Esophagus squamous epithelium (tissue), 4 donors: Measurements from ENCODE around the gene TMED8.

ENCODE experiments used
- CTCF ChIP-seq, 6 experiments: fragments of 450-650 bp in 4 of 6; fragments of 200-600 bp in 2 of 6; sonication (generic) in 2 of 6; IDR thresholded peaks; one replicate each; pipeline ENCODE4 v1.5.1; 2016 to 2019; ENCODE audit warnings: antibody characterized with exemption in 6 of 6, mild to moderate bottlenecking in 4 of 6, moderate library complexity in 4 of 6
- POLR2A ChIP-seq, 4 donors: fragments of 450-650 bp; IDR thresholded peaks; one replicate each; pipeline ENCODE4 v1.6.1; 2017; ENCODE audit warnings: antibody characterized with exemption in 4 of 4, mild to moderate bottlenecking in 4 of 4, moderate library complexity in 3 of 4

GRCh38 chr14:77409131-77409533, 32.2 kb upstream of the TMED8 start:
- peak in 1 of 6 experiments; percentile 23 for TF ChIP-seq CTCF (IDR thresholded peaks at IDR 0.05)
- no peak for TF ChIP-seq POLR2A (IDR thresholded peaks at IDR 0.05)
